Ecto neural progenitor cell (in vitro differentiated cells): ENCODE data around the gene APPL1.

Source experiments
- DNase-seq: peaks from one replicate; pipeline ENCODE4 v3.0.0-alpha.2; 2018; ENCODE audit warnings: low spot score

The APPL1 gene, protein sequence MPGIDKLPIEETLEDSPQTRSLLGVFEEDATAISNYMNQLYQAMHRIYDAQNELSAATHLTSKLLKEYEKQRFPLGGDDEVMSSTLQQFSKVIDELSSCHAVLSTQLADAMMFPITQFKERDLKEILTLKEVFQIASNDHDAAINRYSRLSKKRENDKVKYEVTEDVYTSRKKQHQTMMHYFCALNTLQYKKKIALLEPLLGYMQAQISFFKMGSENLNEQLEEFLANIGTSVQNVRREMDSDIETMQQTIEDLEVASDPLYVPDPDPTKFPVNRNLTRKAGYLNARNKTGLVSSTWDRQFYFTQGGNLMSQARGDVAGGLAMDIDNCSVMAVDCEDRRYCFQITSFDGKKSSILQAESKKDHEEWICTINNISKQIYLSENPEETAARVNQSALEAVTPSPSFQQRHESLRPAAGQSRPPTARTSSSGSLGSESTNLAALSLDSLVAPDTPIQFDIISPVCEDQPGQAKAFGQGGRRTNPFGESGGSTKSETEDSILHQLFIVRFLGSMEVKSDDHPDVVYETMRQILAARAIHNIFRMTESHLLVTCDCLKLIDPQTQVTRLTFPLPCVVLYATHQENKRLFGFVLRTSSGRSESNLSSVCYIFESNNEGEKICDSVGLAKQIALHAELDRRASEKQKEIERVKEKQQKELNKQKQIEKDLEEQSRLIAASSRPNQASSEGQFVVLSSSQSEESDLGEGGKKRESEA

DNA sequence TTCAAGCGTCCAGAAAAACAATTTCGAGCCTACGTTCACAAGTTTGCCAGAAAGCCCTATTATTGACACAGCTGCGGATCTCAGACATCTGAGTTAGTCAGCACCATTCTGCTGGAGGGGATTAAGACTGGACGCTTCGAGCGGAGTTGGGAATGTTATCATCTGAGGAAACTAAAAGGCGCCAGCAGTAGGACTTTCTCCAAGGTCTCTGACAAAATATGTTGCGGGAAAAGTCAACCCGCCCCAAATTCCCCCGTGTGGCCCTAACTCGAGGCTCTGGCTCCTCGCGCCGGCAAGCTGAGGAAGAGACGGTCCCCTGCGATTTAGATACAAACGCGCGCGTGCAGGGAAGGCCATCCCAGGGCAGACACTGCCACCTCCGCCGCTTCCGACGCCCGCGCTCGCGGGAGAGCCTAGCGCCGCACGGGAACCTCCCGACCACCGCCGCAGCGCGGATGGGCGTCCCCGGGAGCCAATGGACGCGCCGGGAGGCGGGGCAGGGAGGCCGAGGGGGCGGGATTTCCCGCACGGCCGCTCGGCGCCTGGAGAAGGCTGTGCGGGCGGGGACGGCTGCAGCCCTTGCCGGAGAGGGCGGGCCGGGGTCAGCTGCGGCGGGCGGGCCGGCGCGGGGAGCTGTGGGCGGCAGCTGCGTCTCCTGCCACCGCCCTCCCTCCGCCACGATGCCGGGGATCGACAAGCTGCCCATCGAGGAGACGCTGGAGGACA is at the start of gene APPL1:
Gene APPL1, plus strand, starts transcription at position 526 of the 726 bp plus-strand sequence. Its CDS starts 155 bp downstream, at position 681.
- DNase-seq: peak; percentile 96

DNA sequence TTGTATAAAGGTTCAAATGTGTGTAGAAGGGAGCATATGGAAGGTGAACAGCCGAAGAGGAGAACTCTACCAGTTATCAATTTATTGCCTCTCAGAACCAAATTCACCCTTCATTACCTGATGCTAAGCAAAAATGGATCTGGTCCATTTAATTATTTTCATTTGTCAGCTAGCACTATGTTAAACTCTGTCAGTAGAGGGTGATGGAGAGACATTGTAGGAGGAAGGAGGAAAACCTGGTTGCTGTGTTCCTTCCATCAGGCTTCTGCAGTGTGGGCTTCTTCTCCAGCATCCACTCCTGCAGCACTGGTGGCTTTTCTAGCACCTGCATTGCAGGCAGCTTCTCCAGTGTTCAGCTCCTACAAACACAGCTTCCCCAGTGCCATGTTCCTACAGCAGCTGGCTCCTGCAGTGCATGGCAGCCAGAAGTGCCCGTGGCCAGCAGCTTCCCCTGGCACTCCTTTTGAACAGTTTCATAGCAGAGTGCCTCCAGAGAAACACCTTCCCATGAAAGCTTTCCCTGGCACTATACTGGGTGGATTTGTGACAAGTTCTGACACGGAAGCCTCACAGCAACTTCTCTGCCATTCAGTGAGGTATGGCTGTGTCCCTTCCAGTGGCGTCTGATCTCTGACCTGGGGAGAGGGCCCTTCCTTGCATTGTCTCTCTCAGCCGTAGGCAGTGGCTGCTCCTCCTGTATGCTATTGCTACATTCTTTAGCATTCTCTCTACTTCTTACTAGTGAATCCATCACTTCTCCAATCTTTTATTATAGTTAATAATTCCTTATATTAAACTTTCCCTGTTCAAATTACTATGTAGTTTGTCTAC is 47.7 kb upstream of the APPL1 start:
- DNase-seq: no peak

GRCh38 chr3:57184526-57184925 is 43.0 kb upstream of the APPL1 start:
- DNase-seq: no peak

- no peak for DNase-seq
Measured at GRCh38 chr3:57192028-57192427, 35.5 kb upstream of the APPL1 start.

DNA sequence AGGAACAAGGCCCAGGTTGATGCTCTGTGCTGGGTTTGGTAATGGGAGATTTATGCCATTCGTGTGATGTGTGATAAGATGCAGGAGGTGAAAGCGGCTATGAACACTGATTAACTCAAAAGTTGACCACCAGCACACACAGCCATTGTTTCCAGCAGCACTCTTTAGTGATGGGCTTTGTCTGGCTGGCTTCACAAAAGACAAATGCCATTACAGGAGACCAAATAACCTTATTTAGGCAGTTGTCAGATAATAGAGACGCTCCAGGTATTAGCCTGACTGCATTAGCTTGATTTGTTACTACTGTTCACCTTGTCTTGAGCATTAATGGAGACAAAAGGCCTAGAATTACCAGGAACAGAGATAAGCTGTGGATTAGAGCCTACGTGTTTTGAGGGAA is 32.9 kb upstream of the APPL1 start:
- DNase-seq: no peak

GRCh38 chr3:57199895-57200297 is 27.6 kb upstream of the APPL1 start, which contains the start of gene HESX1:
HESX1 (minus strand) TSS chr3:57199978; CDS start chr3:57199918, 60 bp downstream.
- DNase-seq: no peak

DNA sequence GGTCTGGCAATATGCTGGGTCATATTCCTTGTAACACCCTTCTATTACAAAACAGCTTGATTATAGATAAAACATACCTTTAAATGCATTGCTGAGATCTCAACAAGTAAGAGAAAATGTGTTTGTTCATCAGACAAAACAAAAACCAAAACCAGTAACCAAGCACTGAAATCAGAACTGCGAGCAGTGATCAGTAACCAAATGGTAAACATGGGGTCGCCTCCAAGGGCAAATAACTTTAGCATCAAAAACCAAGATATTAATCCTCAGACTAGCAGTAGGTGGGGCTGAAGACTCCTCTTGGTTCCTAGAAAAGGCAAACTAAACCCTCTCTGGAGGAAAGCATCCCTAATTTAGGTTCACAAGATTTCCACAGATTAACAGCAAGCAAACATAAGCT is 21.1 kb upstream of the APPL1 start:
- DNase-seq: no peak

DNA sequence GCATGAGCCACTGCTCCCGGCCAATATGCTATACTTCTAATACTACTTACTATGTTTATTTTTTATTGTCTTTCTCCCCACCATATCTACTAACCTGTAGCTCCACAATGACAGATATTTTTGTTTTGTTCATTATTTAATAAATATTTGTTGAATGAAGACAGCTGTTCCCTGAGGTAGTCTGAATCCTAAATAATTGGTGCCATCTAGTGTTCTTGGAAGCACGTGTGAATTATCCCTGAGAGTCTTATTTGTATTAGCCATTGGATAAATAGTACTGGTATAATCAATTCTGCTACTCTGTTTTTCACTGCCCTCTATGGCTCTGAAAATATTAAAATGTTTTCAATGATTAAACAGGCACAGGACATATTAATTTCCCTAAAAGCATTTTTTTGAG is 5.6 kb upstream of the APPL1 start:
- no peak for DNase-seq

GRCh38 chr3:57224856-57225255 is 2.7 kb upstream of the APPL1 start:
- DNase-seq: no peak

DNA sequence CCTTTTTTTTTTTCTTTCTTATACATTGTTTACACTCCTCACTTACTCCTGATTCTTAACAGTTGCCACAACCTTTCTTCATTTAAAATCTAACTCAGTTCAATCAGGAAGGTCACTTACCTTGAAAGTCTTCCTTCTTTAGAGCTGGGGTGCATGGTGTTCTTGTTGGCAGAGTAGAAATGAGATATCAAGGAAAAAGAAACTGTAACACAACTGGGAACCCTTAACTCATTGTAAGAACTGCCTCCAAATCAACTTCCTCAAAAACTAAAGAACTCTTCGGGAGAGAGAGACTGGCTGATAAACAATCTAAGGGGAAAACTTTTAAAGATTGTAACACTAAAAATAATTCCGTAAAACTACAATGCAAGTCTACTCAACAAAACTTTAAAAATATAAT is 1.4 kb upstream of the APPL1 start:
- DNase-seq: no peak

DNA sequence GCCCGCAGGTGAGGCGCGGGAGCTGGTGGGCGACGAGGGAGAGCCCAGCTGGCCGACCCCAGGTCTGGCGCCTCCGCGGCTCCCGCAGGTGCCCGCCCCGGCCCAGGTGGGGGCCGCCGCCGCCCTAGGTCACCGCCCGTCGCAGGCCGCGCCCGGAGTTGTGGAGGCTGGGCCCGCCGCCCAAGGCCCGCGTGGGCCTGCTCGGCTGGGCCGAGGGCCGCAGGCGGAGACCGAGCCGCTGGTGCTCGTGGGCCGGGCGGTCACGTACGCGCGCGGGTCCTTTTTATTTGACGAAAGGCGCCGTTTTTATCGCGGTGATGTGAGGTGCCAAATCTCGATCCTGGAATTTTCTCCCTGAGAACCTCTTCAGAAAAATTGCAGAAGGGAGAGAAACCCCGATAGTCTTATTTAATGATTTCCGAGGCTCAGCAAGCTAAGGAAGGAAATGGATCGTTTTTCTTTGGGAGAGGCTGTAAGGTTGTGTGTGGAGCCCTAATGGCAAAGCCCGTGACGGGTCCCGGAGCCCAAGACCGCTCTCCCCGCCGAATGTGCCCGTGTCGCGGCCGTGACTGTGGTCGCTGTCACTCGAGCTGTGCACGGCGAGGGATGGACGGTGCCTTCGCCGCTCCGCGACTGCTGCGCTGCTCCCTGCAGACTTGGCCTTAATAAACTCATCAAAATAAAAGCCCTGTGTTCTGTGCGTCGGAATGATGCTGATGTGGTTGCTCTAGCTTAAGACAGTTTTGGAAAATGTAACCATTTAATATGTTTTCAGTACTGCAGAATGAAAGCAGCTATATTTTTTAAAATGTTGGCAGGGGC is 612 bp downstream of the APPL1 start:
- peak; percentile 56 for DNase-seq

DNA sequence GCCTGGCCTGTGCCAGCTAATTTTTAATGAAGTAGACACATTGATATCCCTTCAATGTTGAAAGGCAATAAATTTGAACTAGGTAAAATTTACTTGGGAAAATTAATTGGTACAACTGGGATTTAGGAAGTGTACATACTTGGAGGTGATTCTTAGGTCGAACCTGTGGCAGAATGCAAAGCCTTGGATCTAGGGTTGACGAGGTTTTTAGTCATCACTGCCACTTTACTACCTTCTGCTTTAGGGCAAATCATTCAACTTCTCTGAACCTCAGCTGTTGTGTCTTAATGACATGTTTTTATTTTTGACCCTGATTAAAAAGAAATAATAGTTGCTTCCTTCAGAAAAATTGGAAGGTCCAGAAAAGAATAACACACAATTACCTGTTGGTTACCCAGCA is 2.5 kb downstream of the APPL1 start:
- no peak for DNase-seq

- no peak for DNase-seq
Measured at GRCh38 chr3:57233799-57234198, 6.3 kb downstream of the APPL1 start.

DNA sequence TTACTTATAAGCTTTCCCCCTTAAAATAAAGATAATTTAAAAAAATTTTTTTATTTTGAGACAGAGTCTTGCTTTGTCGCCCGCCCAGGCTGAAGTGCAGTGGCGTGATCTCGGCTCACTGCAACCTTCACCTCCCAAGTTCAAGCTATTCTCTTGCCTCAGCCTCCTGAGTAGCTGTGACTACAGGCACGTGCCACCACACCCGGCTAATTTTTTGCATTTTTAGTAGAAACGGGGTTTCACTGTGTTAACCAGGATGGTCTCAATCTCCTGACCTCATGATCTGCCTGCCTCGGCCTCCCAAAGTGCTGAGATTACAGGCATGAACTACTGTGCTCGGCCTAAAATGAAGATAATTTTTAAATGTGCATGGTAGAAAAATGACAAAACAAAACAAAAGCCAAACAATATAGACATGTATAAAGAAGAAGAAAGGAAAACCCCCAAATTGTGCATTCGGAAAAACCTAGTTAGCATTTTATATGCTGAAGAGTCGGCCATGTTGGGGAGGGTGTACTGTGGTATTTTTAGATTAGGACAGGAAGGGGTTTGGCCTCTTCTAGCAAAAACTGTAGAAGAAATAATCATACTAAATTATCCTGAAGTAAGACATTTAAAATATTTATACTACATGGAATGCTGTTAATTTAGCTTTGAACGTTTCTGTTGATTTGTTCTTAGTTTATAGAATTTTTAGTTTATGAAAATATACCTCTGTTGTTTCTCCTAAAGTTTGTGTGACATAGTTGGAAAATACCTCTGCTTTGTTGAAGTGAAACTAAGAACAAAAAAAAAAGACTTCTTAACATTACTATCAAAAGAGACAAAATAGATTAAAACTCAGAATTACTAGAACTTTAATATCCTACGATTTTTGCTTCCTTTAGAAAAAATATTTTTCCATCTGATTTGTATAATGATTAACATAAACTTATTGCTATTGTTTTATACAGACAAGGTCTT is 7.4 kb downstream of the APPL1 start:
- no peak for DNase-seq

GRCh38 chr3:57244946-57245345 is 17.4 kb downstream of the APPL1 start:
- no peak for DNase-seq

- DNase-seq: no peak
Measured at GRCh38 chr3:57252404-57252803, 24.9 kb downstream of the APPL1 start.

DNA sequence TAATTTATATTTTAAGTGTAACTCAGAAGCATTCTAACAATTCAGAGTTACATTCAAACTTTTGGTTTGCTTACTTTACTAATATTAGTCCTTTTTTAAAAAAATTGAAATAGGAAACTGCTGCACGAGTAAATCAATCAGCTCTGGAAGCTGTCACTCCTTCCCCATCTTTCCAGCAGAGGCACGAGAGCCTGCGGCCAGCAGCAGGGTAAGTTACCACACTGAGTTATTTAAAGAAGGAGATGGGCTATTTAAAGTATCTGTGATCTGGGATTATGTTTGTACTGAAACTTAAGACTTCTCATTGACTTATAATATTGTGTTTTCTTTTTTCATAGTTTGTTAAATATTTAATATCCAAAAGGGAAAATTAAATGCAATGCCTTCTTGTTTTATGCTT is 29.3 kb downstream of the APPL1 start:
- no peak for DNase-seq

GRCh38 chr3:57257678-57258077 is 30.1 kb downstream of the APPL1 start:
- no peak for DNase-seq

DNA sequence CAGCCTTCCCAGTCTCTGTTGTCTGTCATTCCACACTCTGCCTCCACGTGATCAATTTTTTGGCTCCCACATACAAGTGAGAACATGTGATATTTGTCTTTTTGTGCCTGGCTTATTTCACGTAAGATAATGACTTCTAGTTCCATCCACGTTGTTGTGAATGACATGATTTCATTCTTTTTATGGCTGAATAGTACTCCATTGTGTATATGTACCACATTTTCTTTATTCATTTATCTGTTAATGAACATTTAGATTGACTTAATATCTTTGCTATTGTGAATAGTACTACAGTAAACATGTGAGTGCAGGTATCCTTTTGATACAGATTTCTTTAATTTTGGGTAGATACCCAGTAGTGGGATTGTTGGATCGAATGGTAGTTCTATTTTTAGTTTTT is 33.6 kb downstream of the APPL1 start:
- no peak for DNase-seq

- DNase-seq: no peak
Measured at GRCh38 chr3:57261929-57262328, 34.4 kb downstream of the APPL1 start.
